NCI-H2081 (cell line): ENCODE data around the gene PCDHB4.
"Not testable (repeated sequence)": the region's sequence is repeated elsewhere in the genome, so short reads cannot be mapped to it uniquely, and the experiment has no call there.

Experiments used
- DNase-seq, 2 experiments: peaks; one replicate each; lab custom pipeline; 2025; lab: John Stamatoyannopoulos, UW

PCDHB4 gene

DNA sequence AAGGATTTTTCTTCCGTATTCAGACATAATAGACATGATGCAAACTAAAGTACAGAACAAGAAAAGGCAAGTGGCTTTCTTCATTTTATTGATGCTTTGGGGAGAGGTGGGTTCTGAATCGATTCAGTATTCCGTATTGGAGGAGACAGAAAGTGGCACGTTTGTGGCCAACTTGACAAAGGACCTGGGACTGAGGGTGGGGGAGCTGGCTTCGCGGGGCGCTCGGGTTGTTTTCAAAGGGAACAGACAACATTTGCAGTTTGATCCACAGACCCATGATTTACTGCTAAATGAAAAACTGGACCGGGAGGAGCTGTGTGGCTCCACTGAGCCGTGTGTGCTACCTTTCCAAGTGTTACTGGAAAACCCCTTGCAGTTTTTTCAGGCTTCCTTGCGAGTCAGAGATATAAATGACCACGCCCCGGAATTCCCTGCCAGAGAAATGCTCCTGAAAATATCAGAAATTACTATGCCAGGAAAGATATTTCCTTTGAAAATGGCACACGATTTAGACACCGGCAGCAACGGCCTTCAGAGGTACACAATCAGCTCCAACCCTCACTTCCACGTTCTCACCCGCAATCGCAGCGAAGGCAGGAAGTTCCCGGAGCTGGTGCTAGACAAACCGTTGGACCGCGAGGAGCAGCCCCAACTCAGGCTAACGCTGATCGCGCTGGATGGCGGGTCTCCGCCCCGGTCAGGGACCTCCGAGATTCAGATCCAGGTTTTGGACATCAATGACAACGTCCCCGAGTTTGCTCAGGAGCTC lies 28.8 kb downstream of the PCDHB4 start:
- DNase-seq = no peak

DNA sequence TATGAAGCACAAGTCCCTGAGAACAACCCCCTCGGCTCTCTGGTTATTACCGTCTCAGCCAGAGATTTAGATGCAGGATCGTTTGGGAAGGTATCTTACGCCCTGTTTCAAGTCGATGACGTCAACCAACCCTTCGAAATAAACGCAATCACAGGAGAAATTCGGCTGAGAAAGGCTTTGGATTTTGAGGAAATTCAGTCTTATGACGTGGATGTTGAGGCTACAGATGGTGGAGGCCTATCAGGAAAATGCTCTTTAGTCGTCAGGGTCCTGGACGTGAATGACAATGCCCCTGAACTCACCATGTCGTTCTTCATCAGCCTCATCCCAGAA lies 29.3 kb downstream of the PCDHB4 start:
- DNase-seq = no peak

DNA sequence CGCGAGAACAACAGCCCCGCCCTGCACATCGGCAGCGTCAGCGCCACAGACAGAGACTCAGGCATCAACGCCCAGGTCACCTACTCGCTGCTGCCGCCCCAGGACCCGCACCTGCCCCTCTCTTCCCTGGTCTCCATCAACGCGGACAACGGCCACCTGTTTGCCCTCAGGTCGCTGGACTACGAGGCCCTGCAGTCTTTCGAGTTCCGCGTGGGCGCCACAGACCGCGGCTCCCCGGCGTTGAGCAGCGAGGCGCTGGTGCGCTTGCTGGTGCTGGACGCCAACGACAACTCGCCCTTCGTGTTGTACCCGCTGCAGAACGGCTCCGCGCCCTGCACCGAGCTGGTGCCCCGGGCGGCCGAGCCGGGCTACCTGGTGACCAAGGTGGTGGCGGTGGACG lies 30.0 kb downstream of the PCDHB4 start:
- DNase-seq = not testable (repeated sequence)

DNA sequence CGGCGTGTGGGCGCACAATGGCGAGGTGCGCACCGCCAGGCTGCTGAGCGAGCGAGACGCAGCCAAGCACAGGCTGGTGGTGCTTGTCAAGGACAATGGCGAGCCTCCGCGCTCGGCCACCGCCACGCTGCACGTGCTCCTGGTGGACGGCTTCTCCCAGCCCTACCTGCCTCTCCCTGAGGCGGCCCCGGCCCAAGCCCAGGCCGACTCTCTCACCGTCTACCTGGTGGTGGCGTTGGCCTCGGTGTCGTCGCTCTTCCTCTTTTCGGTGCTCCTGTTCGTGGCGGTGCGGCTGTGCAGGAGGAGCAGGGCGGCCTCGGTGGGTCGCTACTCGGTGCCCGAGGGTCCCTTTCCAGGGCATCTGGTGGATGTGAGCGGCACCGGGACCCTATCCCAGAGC lies 30.5 kb downstream of the PCDHB4 start:
- not testable (repeated sequence) for DNase-seq

DNA sequence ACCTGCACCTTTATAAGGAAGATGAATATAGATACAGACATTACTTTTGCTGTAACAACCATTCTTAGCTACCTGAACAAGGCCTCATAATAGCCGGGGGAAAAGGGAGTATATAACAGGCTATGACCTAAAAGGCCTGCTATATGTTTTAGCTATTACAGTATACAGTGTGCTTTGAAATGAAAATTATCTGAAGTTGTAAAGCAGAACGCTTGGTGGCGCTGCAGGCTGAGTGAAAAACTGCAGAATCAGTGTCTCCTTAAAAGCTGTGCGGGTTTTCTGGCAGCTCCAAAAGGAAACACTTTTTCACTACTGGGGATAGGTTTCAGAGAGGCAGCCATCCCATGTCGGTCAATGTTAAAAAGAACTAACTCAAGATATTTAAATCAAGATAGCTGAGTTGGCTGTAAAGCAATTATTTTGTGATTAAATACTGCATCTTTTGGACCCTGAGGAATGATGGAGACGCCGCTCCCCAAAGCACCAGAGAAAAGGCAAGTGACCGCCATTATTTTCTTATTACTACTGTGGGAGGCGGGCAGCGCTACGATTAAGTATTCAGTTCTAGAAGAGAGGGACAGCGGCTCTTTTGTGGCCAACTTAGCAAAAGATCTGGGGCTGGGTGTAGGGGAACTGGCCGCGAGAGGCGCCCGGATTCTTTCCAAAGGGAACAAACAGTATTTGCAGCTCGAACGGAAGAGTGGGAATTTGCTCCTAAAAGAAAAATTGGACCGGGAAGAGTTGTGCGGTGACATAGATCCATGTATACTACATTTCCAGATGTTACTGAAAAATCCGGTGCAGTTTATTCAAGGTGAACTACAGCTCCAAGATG lies 34.1 kb downstream of the PCDHB4 start:
- DNase-seq = peak in 1 of 2 experiments; percentile 12

DNA sequence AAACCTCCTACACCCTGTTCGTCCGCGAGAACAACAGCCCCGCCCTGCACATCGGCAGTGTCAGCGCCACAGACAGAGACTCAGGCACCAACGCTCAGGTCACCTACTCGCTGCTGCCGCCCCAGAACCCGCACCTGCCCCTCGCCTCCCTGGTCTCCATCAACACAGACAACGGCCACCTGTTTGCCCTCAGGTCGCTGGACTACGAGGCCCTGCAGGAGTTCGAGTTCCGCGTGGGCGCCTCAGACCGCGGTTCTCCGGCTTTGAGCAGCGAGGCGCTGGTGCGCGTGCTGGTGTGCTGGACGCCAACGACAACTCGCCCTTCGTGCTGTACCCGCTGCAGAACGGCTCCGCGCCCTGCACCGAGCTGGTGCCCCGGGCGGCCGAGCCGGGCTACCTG lies 35.7 kb downstream of the PCDHB4 start:
- not testable (repeated sequence) for DNase-seq

DNA sequence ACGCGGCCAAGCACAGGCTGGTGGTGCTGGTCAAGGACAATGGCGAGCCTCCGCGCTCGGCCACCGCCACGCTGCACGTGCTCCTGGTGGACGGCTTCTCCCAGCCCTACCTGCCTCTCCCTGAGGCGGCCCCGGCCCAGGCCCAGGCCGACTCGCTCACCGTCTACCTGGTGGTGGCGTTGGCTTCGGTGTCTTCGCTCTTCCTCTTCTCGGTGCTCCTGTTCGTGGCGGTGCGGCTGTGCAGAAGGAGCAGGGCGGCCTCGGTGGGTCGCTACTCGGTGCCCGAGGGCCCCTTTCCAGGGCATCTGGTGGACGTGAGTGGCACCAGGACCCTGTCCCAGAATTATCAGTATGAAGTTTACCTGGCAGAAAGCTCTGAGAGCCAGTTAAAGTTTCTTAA lies 36.3 kb downstream of the PCDHB4 start:
- not testable (repeated sequence) for DNase-seq

DNA sequence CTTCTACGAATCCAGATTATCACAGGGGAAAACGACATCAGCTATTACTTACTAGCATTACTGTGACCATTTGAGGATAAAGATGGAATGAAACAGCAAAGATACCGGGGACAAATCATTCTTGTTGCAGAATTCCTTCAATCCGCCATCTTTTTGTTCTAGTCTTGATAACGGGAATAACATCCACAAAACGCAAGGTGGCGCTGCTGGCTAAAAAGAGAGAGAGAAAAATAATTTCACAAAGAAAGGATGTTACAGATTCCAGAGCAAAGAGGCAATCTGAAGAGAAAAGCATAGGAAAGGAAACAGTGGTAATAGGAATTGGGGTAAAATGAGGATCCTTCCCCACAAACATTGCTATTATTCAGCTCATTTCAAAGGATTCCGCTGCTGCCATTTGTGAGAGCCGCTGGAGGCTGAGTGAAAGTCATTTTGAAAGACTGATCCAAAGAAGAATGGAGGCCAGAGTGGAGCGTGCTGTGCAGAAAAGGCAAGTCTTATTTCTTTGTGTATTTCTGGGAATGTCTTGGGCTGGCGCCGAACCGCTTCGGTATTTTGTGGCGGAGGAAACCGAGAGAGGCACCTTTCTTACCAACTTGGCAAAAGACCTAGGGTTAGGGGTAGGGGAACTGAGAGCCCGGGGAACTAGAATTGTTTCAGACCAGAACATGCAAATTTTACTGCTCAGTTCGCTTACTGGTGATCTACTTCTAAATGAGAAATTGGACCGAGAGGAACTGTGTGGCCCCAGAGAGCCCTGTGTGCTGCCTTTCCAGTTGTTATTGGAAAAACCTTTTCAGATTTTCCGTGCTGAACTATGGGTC lies 51.0 kb downstream of the PCDHB4 start, which contains the start of gene PCDHB7:
PCDHB7 (plus strand) TSS at position 264 of the 824 bp plus-strand sequence; CDS start at position 456, 192 bp downstream.
- DNase-seq = peak; percentile 19 to 34

DNA sequence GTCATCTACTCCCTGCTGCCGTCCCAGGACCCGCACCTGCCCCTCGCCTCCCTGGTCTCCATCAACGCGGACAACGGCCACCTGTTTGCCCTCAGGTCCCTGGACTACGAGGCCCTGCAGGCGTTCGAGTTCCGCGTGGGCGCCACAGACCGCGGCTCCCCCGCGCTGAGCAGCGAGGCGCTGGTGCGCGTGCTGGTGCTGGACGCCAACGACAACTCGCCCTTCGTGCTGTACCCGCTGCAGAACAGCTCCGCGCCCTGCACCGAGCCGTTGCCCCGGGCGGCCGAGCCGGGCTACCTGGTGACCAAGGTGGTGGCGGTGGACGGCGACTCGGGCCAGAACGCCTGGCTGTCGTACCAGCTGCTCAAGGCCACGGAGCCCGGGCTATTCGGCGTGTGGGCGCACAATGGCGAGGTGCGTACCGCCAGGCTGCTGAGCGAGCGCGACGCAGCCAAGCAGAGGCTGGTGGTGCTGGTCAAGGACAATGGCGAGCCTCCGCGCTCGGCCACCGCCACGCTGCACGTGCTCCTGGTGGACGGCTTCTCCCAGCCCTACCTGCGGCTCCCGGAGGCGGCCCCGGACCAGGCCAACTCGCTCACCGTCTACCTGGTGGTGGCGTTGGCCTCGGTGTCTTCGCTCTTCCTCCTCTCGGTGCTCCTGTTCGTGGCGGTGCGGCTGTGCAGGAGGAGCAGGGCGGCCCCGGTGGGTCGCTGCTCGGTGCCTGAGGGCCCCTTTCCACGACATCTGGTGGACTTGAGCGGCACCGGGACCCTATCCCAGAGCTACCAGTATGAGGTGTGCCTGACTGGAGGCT lies 52.9 kb downstream of the PCDHB4 start:
- not testable (repeated sequence) for DNase-seq
